OCI-LY7 (cell line): Measurements from ENCODE around the gene S100A2. TPM values are rescaled to one million over a fixed set of nuclear protein-coding genes. Genes with fewer than 3 reads are reported as not detected.

ENCODE experiments used
- BruUV-seq: library from RNA; stranded (reverse); fragments of 400-500 nt; replicated peaks from 2 replicates; lab custom pipeline; 2021; lab: Mats Ljungman, UMichigan
- CTCF ChIA-PET: fragments of 300-600 bp; sonication (Branson Sonifier 250); formaldehyde crosslinking; loops from one replicate; lab custom pipeline; 2022; ENCODE audit warnings: antibody characterized with exemption; ENCODE audit not compliant: unreplicated experiment; lab: Charles Lee
- POLR2A ChIA-PET: fragments of 300-600 bp; sonication (Branson Sonifier 250); formaldehyde crosslinking; loops from one replicate; lab custom pipeline; 2022; ENCODE audit warnings: antibody characterized with exemption; lab: Charles Lee
- DNase-seq: peaks from one replicate; pipeline ENCODE4 v3.0.0-alpha.2; 2015; ENCODE audit warnings: low spot score
- H2AFZ ChIP-seq: fragments of 200-600 bp; sonication (generic), shearing (Covaris generic); 2 replicates; pipeline ENCODE4 v1.6.1; 2014; ENCODE audit warnings: mild to moderate bottlenecking, antibody characterized with exemption, low read length, moderate library complexity
- H3K27ac ChIP-seq: fragments of 200-600 bp; sonication (generic); 2 replicates; pipeline ENCODE4 v1.5.1; 2014; ENCODE audit warnings: mixed run types, low read depth, mild to moderate bottlenecking, moderate library complexity, low read length, inconsistent platforms; ENCODE audit not compliant: poor library complexity, severe bottlenecking
- H3K36me3 ChIP-seq: fragments of 200-600 bp; sonication (generic); 2 replicates; pipeline ENCODE4 v1.6.1; 2014; ENCODE audit warnings: mild to moderate bottlenecking, antibody characterized with exemption, low read length, moderate library complexity, mixed read lengths; ENCODE audit not compliant: insufficient read depth
- H3K4me1 ChIP-seq: fragments of 200-600 bp; sonication (generic); 2 replicates; pipeline ENCODE4 v1.5.1; 2014; ENCODE audit warnings: mild to moderate bottlenecking, low read length; ENCODE audit not compliant: insufficient read depth, poor library complexity, severe bottlenecking
- H3K4me2 ChIP-seq: fragments of 200-600 bp; sonication (generic); 2 replicates; pipeline ENCODE4 v1.6.1; 2014; ENCODE audit warnings: mild to moderate bottlenecking, low read length
- H3K4me3 ChIP-seq: fragments of 200-600 bp; sonication (generic); 2 replicates; pipeline ENCODE4 v1.5.1; 2014; ENCODE audit warnings: mild to moderate bottlenecking, low read depth, low read length; ENCODE audit not compliant: poor library complexity, severe bottlenecking
- H3K79me2 ChIP-seq: fragments of 200-600 bp; sonication (generic); 2 replicates; pipeline ENCODE4 v1.6.1; 2016; ENCODE audit warnings: low read depth, mild to moderate bottlenecking, low read length, moderate library complexity, mixed read lengths; ENCODE audit not compliant: insufficient read depth
- H3K9me2 ChIP-seq: fragments of 200-600 bp; sonication (generic); 2 replicates; pipeline ENCODE4 v1.6.1; 2016; ENCODE audit warnings: mild to moderate bottlenecking, low read length, mixed read lengths; ENCODE audit not compliant: insufficient read depth
- H3K9me3 ChIP-seq: fragments of 200-600 bp; sonication (generic); 2 replicates; pipeline ENCODE4 v1.6.1; 2014; ENCODE audit warnings: mild to moderate bottlenecking, mixed run types, low read length, mixed read lengths
- H4K20me1 ChIP-seq: fragments of 200-600 bp; sonication (generic); 2 replicates; pipeline ENCODE4 v1.6.1; 2014; ENCODE audit warnings: mild to moderate bottlenecking, antibody characterized with exemption, low read length, moderate library complexity, mixed read lengths; ENCODE audit not compliant: insufficient read depth
- EZH2phosphoT487 ChIP-seq: fragments of 200-600 bp; sonication (generic); IDR thresholded peaks from 2 replicates; pipeline ENCODE4 v1.6.1; 2018; ENCODE audit warnings: low read depth, borderline replicate concordance, mild to moderate bottlenecking, mixed run types, antibody characterized with exemption, low read length, moderate library complexity, mixed read lengths
- intact Hi-C: fragments of 100-400 bp; cut with micrococcal nuclease; formaldehyde crosslinking; loops from one replicate; pipeline ENCODE4 v1.10.0; 2022; ENCODE audit not compliant: unreplicated experiment
- total RNA-seq, 2 experiments: library from RNA; depleted of rRNA in 1 of 2; stranded (reverse); fragments of >200 nt in 1 of 2; shearing (Covaris generic) in 1 of 2; gene quantifications; 2 replicates each; pipeline ENCODE4 v1.2.3, GENCODE V29; 2014 to 2022
- TF ChIP-seq, protein P1 (sequence below): fragments of 200-600 bp; sonication (generic); conservative IDR thresholded peaks from 2 replicates; pipeline ENCODE4 v1.5.1; 2014; ENCODE audit warnings: mild to moderate bottlenecking, antibody characterized with exemption, low read length, moderate library complexity, mixed read lengths

S100A2 gene
- total RNA-seq, 2 experiments from 2014 or later: 1.4 TPM; not detected in 1

DNA sequence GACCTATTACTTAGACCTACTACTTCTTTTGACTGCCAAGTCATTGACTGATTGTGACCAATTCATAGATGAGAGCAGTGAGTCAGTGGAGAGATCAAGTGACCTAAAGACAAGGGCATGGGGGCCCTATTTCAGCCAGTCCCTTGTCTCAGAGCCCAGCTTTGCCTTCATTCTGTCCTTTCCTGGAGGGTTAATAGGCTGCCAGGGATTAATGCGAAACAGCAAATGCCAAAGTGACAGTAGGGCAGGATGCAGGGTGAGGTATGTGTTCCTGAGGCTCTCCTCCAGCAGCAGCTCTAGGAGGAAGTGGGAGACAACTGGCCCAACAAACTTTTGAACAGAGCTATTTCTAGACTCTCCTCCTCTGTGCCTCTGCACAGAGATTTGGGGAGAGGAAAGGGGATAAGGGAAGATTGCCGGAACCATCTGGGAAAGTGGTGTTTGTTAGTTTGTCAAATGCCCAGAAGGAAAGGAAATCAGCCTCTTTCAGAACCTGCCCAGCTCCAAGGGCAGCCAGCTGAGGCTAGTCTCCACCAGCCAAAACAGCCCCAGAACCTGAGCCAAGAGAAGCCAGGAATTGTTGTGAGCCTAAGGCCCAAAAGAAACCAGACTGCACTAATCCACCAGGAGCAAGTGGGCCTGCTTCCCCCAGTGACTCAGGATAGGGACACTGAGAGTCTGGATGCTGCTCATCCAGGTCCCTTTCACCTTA, 11.7 kb downstream of the S100A2 start:
- CTCF ChIA-PET: no interaction called here
- intact Hi-C loops: no loop called here
- no peak for DNase-seq
- H3K9me2 ChIP-seq: no peaks in the 10 kb centered on the region
- H3K4me1 ChIP-seq: no peaks in the 10 kb centered on the region
- no peak overlapping the region for H3K4me2 ChIP-seq
- POLR2A ChIA-PET: interaction anchor here (0.6 kb wide), 1 partner anchor 212 kb away, joined by 5 read pairs; no protein-coding TSS in a partner anchor
- no peak overlapping the region for H3K4me3 ChIP-seq
- H3K9me3 ChIP-seq: no peaks in the 10 kb centered on the region
- no peak overlapping the region for H2AFZ ChIP-seq
- H3K27ac ChIP-seq: no peak overlapping the region
- TF ChIP-seq, protein P1, sequence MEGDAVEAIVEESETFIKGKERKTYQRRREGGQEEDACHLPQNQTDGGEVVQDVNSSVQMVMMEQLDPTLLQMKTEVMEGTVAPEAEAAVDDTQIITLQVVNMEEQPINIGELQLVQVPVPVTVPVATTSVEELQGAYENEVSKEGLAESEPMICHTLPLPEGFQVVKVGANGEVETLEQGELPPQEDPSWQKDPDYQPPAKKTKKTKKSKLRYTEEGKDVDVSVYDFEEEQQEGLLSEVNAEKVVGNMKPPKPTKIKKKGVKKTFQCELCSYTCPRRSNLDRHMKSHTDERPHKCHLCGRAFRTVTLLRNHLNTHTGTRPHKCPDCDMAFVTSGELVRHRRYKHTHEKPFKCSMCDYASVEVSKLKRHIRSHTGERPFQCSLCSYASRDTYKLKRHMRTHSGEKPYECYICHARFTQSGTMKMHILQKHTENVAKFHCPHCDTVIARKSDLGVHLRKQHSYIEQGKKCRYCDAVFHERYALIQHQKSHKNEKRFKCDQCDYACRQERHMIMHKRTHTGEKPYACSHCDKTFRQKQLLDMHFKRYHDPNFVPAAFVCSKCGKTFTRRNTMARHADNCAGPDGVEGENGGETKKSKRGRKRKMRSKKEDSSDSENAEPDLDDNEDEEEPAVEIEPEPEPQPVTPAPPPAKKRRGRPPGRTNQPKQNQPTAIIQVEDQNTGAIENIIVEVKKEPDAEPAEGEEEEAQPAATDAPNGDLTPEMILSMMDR: no peak
- no peak for TF ChIP-seq EZH2phosphoT487
- H3K79me2 ChIP-seq: no peaks in the 10 kb centered on the region
- H3K36me3 ChIP-seq: no peaks in the 10 kb centered on the region
- BruUV-seq: no TSS peak
- H4K20me1 ChIP-seq: no peaks in the 10 kb centered on the region

DNA sequence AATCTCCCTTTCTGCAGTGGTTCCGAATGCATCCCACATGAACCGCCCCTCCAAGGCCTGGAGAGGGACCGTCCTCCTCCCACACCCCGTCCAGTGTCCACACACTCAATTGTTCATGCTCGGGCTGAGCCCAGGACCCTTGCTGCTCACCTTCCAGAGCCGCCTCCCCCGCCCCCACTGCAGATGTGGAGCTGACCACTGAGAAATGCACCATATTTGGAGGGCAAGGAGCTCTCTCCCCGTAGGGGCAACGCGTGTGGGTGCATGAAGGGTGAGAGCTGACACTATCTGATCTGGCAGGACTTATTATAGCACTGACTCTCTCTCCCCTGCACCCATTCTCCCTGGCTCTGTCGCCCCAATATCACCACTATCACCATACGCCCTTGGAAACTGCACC, 12.5 kb downstream of the S100A2 start:
- no peak overlapping the region for H3K4me2 ChIP-seq
- no peak for DNase-seq
- POLR2A ChIA-PET: interaction anchor here (0.6 kb wide), 1 partner anchor 49 kb away, joined by 3 read pairs; no protein-coding TSS in a partner anchor
- CTCF ChIA-PET: no interaction called here
- no peaks in the 10 kb centered on the region for H3K9me2 ChIP-seq
- no TSS peak for BruUV-seq
- intact Hi-C loops: no loop called here
- no peaks in the 10 kb centered on the region for H3K79me2 ChIP-seq
- TF ChIP-seq, protein P1: no peak
- no peak for TF ChIP-seq EZH2phosphoT487
- H2AFZ ChIP-seq: no peak overlapping the region
- no peaks in the 10 kb centered on the region for H3K36me3 ChIP-seq
- H3K9me3 ChIP-seq: no peaks in the 10 kb centered on the region
- H4K20me1 ChIP-seq: no peaks in the 10 kb centered on the region
- no peaks in the 10 kb centered on the region for H3K4me1 ChIP-seq
- no peak overlapping the region for H3K27ac ChIP-seq
- H3K4me3 ChIP-seq: no peak overlapping the region

DNA sequence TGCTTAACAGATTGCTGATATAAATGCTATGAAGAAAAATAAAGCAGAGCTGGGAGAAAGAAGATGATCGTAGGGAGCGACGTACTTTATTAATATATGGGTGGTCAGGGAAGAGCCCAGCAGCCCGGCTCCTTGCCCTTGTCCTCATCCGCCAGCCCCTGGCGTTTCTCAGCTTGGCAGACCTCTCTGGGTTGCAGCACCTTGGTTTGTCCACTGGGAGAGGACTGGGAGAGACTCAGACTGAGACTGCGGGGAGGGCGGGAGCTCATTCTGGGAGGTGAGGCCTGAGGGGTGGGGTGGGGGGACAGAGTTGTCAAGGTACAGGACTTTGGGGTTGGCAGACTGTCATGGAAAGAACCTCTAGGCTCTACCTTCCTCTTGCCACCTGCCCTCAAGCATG, 13.3 kb downstream of the S100A2 start:
- POLR2A ChIA-PET: no interaction called here
- H3K4me1 ChIP-seq: no peaks in the 10 kb centered on the region
- CTCF ChIA-PET: interaction anchor here (0.5 to 0.6 kb wide), 2 partner anchors 99 to 594 kb away, joined by 4 read pairs; no protein-coding TSS in a partner anchor

More for the DNA sequence above, 13.3 kb downstream of the S100A2 start:
- H3K9me3 ChIP-seq: no peaks in the 10 kb centered on the region
- TF ChIP-seq, protein P1: no peak
- no peak for TF ChIP-seq EZH2phosphoT487
- no peak for DNase-seq
- intact Hi-C loops: no loop called here
- H3K4me3 ChIP-seq: no peak overlapping the region
- H3K36me3 ChIP-seq: no peaks in the 10 kb centered on the region
- no peaks in the 10 kb centered on the region for H4K20me1 ChIP-seq
- BruUV-seq: no TSS peak
- H3K79me2 ChIP-seq: no peaks in the 10 kb centered on the region
- no peaks in the 10 kb centered on the region for H3K9me2 ChIP-seq
- no peak overlapping the region for H2AFZ ChIP-seq
- no peak overlapping the region for H3K4me2 ChIP-seq
- H3K27ac ChIP-seq: no peak overlapping the region
